HuH-7.5 (cell line): ENCODE measurements around the gene PDHA2.
"Not testable (repeated sequence)": the region's sequence is repeated elsewhere in the genome, so short reads cannot be mapped to it uniquely, and the experiment has no call there.

Experiments
- DNase-seq: peaks from one replicate; pipeline ENCODE4 v3.0.0; 2011; ENCODE audit warnings: low spot score

Gene PDHA2

DNA sequence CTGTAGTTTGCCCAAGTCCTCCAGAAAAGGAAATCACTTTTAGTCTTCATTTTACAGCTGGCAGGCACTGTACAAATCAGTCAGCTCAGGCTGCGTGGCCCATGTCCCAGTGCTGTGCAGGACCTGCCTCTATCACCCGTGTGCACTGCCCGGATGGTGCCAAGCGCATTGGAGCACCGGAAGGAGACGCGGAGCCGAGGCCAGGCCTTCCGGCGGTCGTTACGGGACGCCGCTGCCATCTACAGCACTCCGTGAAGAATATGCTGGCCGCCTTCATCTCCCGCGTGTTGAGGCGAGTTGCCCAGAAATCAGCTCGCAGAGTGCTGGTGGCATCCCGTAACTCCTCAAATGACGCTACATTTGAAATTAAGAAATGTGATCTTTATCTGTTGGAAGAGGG is at the start of gene PDHA2:
Gene PDHA2 (plus strand): TSS at position 203 of the 400 bp plus-strand sequence. CDS start 58 bp downstream, at position 261.
- DNase-seq, result no peak

DNA sequence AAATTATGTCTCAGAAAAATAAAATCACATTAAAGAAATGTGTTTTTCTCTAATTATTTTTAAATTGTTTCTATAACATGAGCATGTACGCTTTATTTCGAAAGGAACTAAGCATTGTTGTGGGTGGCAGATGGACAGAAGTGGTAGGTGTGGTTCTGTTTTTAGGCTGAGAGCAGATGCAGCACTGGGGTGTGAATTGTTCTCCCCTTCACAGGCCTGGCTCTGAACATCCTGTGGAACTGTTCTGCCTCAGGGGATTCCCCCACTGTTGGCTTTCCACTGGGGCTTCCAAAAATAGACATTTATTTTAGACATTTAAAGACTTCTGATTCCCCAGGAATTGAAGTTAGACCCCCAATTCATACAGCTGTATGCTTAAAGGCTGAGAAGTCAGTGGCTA is 41.9 kb upstream of the PDHA2 start:
- no peak for DNase-seq

DNA sequence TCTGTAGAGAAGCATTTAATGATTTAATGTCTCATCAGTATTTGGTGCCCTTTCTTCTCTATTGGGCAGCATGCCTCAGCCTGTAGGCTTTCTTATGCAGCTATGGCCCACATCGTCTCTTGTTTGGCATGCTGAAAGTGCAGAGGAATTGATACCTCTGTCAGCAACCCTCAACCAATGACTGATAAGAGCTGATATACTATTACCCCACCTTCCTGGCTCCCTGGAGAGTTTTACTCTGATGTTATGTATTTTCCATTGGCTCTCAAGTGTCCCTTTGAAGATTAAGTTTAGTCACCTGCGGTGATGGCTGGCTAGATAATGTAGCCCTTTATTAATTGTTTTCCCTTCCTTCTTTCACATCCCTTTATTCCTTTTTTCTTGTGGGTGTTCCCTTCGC is 41.2 kb upstream of the PDHA2 start:
- no peak for DNase-seq

- no peak for DNase-seq
Observed at GRCh38 chr4:95821867-95822266, 18.0 kb upstream of the PDHA2 start.

- no peak for DNase-seq
Observed at GRCh38 chr4:95825546-95825945, 14.3 kb upstream of the PDHA2 start.

- DNase-seq, result no peak
Observed at GRCh38 chr4:95830651-95831050, 9.2 kb upstream of the PDHA2 start.

- DNase-seq, result no peak
Observed at GRCh38 chr4:95831166-95831565, 8.7 kb upstream of the PDHA2 start.

DNA sequence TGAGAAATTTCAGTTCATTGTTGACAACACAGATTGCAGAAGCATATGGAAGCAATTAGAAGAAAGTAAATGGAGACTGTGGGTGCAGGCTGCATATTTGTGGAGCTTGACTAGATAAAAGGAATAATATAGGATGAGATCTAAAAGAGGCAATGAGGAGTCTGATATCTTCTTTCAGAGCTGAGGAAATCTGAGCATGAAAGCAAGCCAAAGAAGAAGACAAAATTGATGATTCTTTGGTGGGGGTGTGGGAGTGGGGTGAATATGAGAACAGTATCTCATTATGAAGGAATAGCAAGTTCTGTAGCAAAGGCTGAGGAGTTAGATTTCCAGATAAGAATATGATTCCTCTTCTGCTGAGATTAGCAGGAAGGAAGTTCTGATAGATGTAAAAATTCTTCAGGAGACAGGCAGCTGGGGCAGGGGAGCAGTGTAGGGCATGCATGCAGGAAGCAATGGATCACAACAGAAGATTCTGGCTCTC is 6.1 kb upstream of the PDHA2 start:
- no peak for DNase-seq

GRCh38 chr4:95835672-95836071 is 4.2 kb upstream of the PDHA2 start:
- DNase-seq, result no peak

- DNase-seq, result no peak
Observed at GRCh38 chr4:95838192-95838591, 1.7 kb upstream of the PDHA2 start.

DNA sequence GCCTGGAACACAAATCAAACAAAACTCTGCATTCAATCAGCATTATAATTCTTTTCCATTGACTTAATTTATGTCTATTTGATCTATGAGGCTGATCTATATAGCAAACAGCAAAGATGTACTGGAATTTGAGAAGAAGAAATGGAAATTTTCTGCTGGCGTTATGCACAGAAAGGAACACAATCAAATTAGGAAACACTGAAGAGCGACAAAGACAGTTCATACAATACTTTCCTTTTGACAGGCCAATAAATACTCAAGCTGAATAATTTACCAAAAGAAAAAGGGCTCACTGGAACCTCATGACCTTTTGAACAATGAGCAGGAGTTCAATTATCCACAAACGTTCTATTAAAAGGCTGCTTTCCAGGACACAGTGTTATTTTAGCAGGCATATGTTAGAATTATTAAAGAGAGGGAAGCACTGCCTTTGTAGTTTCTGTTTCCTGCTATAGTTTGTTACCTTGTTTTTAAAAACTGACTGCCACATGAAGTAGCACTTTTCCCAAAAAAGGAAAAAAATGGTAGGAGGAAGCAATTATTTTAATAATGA is 8.1 kb downstream of the PDHA2 start:
- DNase-seq, result no peak

- DNase-seq, result no peak
Observed at GRCh38 chr4:95850161-95850560, 10.3 kb downstream of the PDHA2 start.

GRCh38 chr4:95857761-95858160 is 17.9 kb downstream of the PDHA2 start:
- DNase-seq, result no peak

DNA sequence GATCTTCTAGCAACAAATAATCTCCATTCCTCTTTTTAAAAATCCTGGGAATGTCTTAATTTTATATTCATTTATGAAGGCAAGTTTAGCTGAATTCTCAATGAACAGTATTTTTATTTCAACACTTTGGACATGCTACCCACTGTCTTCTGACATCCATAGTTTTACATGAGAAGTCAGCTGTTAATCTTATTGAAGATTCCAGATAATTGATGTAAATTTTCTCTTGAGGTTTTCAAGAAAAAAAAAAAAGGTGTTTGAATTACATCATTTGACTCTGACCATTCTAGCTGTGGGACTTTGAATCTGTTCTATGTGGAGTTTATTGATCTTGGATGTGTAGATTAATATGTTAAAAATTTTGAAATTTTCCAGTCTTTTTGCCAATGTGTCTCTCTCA is 28.0 kb downstream of the PDHA2 start:
- DNase-seq, result no peak

- DNase-seq, result not testable (repeated sequence)
Observed at GRCh38 chr4:95869414-95869813, 29.5 kb downstream of the PDHA2 start.

DNA sequence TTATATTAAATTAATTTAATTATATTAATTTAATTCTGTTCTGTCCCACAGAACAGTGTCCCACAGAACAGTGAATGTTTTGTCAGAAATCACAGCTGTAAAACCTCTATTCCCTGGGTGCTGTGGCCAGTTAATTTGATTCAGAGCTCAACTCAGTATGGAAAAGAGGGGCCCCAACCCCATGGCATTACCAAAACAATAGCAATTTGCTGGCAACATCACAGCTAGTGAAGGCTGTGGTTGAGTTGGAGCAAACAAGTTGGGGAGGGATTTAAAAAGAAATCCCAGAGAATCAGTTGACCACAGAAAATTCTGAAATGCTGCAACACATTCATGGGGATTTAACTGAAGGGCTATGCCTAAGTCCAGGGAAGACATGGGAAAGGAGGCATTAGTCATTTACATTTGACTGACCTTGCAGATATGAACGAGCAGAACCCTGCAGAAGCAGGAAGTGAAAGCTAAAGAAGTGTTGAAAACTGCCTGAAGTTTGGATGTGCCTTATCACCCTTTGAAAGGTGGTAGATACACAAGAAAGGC is 30.1 kb downstream of the PDHA2 start:
- DNase-seq, result no peak

- DNase-seq, result no peak
Observed at GRCh38 chr4:95877636-95878035, 37.7 kb downstream of the PDHA2 start.

GRCh38 chr4:95887551-95887950 is 47.7 kb downstream of the PDHA2 start:
- DNase-seq, result no peak

GRCh38 chr4:95889662-95890061 is 49.8 kb downstream of the PDHA2 start:
- DNase-seq, result no peak
